ENCODE data around the gene ADAMTS20. TPM values are rescaled to one million over a fixed set of nuclear protein-coding genes. Genes with fewer than 3 reads are reported as not detected.

The ADAMTS20 gene
- total and polyA plus RNA-seq, 2 donors (not counting 1 experiment from before 2014, with no cell fraction given) = not detected

DNA sequence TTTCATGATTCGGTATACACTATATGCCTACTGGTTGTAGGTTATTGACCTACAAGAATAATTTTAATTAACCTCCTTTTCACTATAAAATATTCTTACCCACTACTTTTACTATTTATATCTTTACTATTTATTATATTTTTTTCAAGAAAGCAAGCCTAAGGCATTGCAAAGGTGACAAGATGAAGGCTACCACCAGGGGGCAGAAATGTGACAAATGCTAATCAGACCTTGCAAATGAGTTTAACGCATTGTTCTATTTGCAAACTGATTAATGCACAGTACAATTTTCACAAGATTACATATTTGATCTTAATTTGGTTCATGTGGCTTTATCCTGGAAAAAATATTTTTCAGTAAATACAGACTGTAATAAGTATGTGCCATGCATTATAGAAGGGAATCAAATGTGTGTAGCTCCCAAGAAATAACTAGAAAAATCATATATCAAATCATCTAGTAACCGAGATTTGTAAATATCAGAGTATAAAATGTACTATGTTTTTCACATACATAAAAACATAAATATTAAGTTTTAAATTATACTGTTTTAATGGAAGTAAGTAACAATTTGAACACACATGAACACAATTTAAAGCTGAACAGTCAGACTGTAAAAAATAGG is 107.0 kb downstream of the ADAMTS20 start:
- H2AFZ ChIP-seq (ENCODE audit: low read length) = no peak overlapping the region
- H3K4me3 ChIP-seq (replicated peaks in 1 of 4; ENCODE audit: control extremely low read depth in 1 of 4, insufficient read depth in 1 of 4, low read depth in 3 of 4, low read length in 4 of 4) = no peak overlapping the region
- no peaks in the 10 kb centered on the region for H3K79me2 ChIP-seq (ENCODE audit: control insufficient read depth, insufficient read depth, low read length)
- H3K27ac ChIP-seq (ENCODE audit: insufficient read depth, low read length) = no peak overlapping the region
- H3K4me1 ChIP-seq (ENCODE audit: control insufficient read depth, extremely low read depth, insufficient read depth, low read length) = no peaks in the 10 kb centered on the region
- no peaks in the 10 kb centered on the region for H3K9me3 ChIP-seq (ENCODE audit: control insufficient read depth, insufficient read depth, low read depth, low read length)
- no peaks in the 10 kb centered on the region for H3K27me3 ChIP-seq (ENCODE audit: control insufficient read depth, insufficient read depth, low read length)
- TF ChIP-seq, protein P1, sequence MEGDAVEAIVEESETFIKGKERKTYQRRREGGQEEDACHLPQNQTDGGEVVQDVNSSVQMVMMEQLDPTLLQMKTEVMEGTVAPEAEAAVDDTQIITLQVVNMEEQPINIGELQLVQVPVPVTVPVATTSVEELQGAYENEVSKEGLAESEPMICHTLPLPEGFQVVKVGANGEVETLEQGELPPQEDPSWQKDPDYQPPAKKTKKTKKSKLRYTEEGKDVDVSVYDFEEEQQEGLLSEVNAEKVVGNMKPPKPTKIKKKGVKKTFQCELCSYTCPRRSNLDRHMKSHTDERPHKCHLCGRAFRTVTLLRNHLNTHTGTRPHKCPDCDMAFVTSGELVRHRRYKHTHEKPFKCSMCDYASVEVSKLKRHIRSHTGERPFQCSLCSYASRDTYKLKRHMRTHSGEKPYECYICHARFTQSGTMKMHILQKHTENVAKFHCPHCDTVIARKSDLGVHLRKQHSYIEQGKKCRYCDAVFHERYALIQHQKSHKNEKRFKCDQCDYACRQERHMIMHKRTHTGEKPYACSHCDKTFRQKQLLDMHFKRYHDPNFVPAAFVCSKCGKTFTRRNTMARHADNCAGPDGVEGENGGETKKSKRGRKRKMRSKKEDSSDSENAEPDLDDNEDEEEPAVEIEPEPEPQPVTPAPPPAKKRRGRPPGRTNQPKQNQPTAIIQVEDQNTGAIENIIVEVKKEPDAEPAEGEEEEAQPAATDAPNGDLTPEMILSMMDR (conservative IDR thresholded peaks at IDR 0.05 in 1 of 2, IDR thresholded peaks at IDR 0.05 in 1 of 2; ENCODE audit: low read depth in 1 of 2, low read length in 2 of 2) = peak; percentile 83 to 92
- no peak for TF ChIP-seq EZH2 (IDR thresholded peaks at IDR 0.05; ENCODE audit: low read length, missing control alignments)
- no peak overlapping the region for H3K4me2 ChIP-seq (ENCODE audit: extremely low read depth, insufficient read depth, low read length)
- H3K36me3 ChIP-seq (ENCODE audit: control insufficient read depth, insufficient read depth, low read length) = no peaks in the 10 kb centered on the region
- no peak overlapping the region for H3K9ac ChIP-seq (ENCODE audit: insufficient read depth, low read length)
- H4K20me1 ChIP-seq (ENCODE audit: control insufficient read depth, extremely low read depth, insufficient read depth, low read length) = no peaks in the 10 kb centered on the region
- peak; percentile 40 to 72 for DNase-seq (ENCODE audit: low read depth in 2 of 2)

- Histone ChIP-seq H3K9me3 (ENCODE audit: control insufficient read depth, insufficient read depth, low read depth, low read length) (no peaks in the 10 kb centered on the region), H3K9ac (ENCODE audit: insufficient read depth, low read length) (no peak overlapping the region), H3K36me3 (ENCODE audit: control insufficient read depth, insufficient read depth, low read length) (no peaks in the 10 kb centered on the region), H4K20me1 (ENCODE audit: control insufficient read depth, extremely low read depth, insufficient read depth, low read length) (no peaks in the 10 kb centered on the region), H2AFZ (ENCODE audit: low read length) (no peak overlapping the region), H3K4me2 (ENCODE audit: extremely low read depth, insufficient read depth, low read length) (no peak overlapping the region), H3K4me1 (ENCODE audit: control insufficient read depth, extremely low read depth, insufficient read depth, low read length) (no peaks in the 10 kb centered on the region), H3K79me2 (ENCODE audit: control insufficient read depth, insufficient read depth, low read length) (no peaks in the 10 kb centered on the region), H3K4me3 (replicated peaks in 1 of 4; ENCODE audit: control extremely low read depth in 1 of 4, insufficient read depth in 1 of 4, low read depth in 3 of 4, low read length in 4 of 4) (no peak overlapping the region), H3K27ac (ENCODE audit: insufficient read depth, low read length) (no peak overlapping the region), H3K27me3 (ENCODE audit: control insufficient read depth, insufficient read depth, low read length) (no peaks in the 10 kb centered on the region)
- no peak for TF ChIP-seq EZH2 (IDR thresholded peaks at IDR 0.05; ENCODE audit: low read length, missing control alignments)
- TF ChIP-seq, protein P1 (conservative IDR thresholded peaks at IDR 0.05 in 1 of 2, IDR thresholded peaks at IDR 0.05 in 1 of 2; ENCODE audit: low read depth in 1 of 2, low read length in 2 of 2) = no peak
- DNase-seq (ENCODE audit: low read depth in 2 of 2) = no peak
Observed at GRCh38 chr12:43436597-43436996, 115.4 kb downstream of the ADAMTS20 start.

DNA sequence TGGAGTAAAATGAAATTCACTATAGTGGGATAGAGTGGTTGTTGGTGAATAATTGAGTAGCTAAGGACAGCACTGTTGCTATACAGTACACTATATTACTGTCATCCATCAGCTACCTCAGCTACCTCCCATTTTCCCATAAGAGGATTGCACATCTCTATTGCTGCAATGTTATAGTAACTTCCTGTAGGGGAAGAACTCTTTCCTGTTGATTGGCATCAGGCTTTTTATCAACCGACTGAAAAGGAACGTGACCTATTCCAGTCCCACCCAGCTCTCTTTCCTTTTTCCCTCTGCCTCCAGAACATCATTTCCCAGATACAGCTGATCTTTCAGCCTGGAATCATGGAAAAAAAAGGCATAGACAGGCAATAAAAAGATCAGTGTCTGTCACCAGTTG is 117.4 kb downstream of the ADAMTS20 start:
- Histone ChIP-seq H3K4me3 (replicated peaks in 1 of 4; ENCODE audit: control extremely low read depth in 1 of 4, insufficient read depth in 1 of 4, low read depth in 3 of 4, low read length in 4 of 4) (no peak overlapping the region), H3K4me1 (ENCODE audit: control insufficient read depth, extremely low read depth, insufficient read depth, low read length) (no peaks in the 10 kb centered on the region), H3K4me2 (ENCODE audit: extremely low read depth, insufficient read depth, low read length) (no peak overlapping the region), H3K36me3 (ENCODE audit: control insufficient read depth, insufficient read depth, low read length) (no peaks in the 10 kb centered on the region), H3K27me3 (ENCODE audit: control insufficient read depth, insufficient read depth, low read length) (no peaks in the 10 kb centered on the region), H3K79me2 (ENCODE audit: control insufficient read depth, insufficient read depth, low read length) (no peaks in the 10 kb centered on the region), H3K27ac (ENCODE audit: insufficient read depth, low read length) (no peak overlapping the region), H3K9ac (ENCODE audit: insufficient read depth, low read length) (no peak overlapping the region), H2AFZ (ENCODE audit: low read length) (no peak overlapping the region), H4K20me1 (ENCODE audit: control insufficient read depth, extremely low read depth, insufficient read depth, low read length) (no peaks in the 10 kb centered on the region), H3K9me3 (ENCODE audit: control insufficient read depth, insufficient read depth, low read depth, low read length) (no peaks in the 10 kb centered on the region)
- DNase-seq (ENCODE audit: low read depth in 2 of 2) = no peak
- TF ChIP-seq EZH2 (IDR thresholded peaks at IDR 0.05; ENCODE audit: low read length, missing control alignments) = no peak

Measured in fibroblast of lung (primary cell).